ENCODE data around the gene FA2H.
"Not testable (repeated sequence)": the region's sequence is repeated elsewhere in the genome, so short reads cannot be mapped to it uniquely, and the experiment has no call there.

The FA2H gene

GRCh38 chr16:74774223-74775139 is at the start of gene FA2H:
Gene FA2H, minus strand, starts transcription at chr16:74774820. Its CDS starts 65 bp downstream, at chr16:74774755.
- peak within 1 kb of the TSS; percentile 47 for H3K4me3 Mint-ChIP-seq
- H3K4me1 Mint-ChIP-seq (ENCODE audit: low read depth): peaks cover 12% of the 10 kb centered on the region
- H3K27me3 Mint-ChIP-seq: peaks cover 43% of the 10 kb centered on the region
- peak; percentile 74 for DNase-seq
- no peaks in the 10 kb centered on the region for H3K36me3 Mint-ChIP-seq (ENCODE audit: low read depth)
- no peak within 1 kb of the TSS for H3K27ac Mint-ChIP-seq
- no peaks in the 10 kb centered on the region for H3K9me3 Mint-ChIP-seq

GRCh38 chr16:74817851-74818250 is 43.2 kb upstream of the FA2H start:
- Mint-ChIP-seq H3K4me3 (no peak overlapping the region), H3K27ac (peak overlapping the region; percentile 1)

GRCh38 chr16:74813109-74813641 is 38.6 kb upstream of the FA2H start:
- Mint-ChIP-seq H3K4me3 (no peak overlapping the region), H3K4me1 (ENCODE audit: low read depth) (peaks cover 3% of the 10 kb centered on the region), H3K9me3 (no peaks in the 10 kb centered on the region), H3K36me3 (ENCODE audit: low read depth) (no peaks in the 10 kb centered on the region), H3K27ac (no peak overlapping the region), H3K27me3 (no peaks in the 10 kb centered on the region)
- peak; percentile 85 for DNase-seq

More at GRCh38 chr16:74817851-74818250, 43.2 kb upstream of the FA2H start:
- DNase-seq: no peak
- H3K36me3 Mint-ChIP-seq (ENCODE audit: low read depth): no peaks in the 10 kb centered on the region
- no peaks in the 10 kb centered on the region for H3K9me3 Mint-ChIP-seq
- H3K27me3 Mint-ChIP-seq: peaks cover 4% of the 10 kb centered on the region
- H3K4me1 Mint-ChIP-seq (ENCODE audit: low read depth): peaks cover 3% of the 10 kb centered on the region

- no peak overlapping the region for H3K4me3 Mint-ChIP-seq
- DNase-seq: no peak
- no peak overlapping the region for H3K27ac Mint-ChIP-seq
- H3K9me3 Mint-ChIP-seq: no peaks in the 10 kb centered on the region
- no peaks in the 10 kb centered on the region for H3K36me3 Mint-ChIP-seq (ENCODE audit: low read depth)
- H3K4me1 Mint-ChIP-seq (ENCODE audit: low read depth): peaks cover 3% of the 10 kb centered on the region
- no peaks in the 10 kb centered on the region for H3K27me3 Mint-ChIP-seq
Measured at GRCh38 chr16:74811911-74812310, 37.3 kb upstream of the FA2H start.

GRCh38 chr16:74811216-74811615 is 36.6 kb upstream of the FA2H start:
- H3K27ac Mint-ChIP-seq; H3K4me3 Mint-ChIP-seq; H3K27me3 Mint-ChIP-seq; H3K36me3 Mint-ChIP-seq (ENCODE audit: low read depth); H3K4me1 Mint-ChIP-seq (ENCODE audit: low read depth); DNase-seq; H3K9me3 Mint-ChIP-seq: not testable (repeated sequence)

GRCh38 chr16:74807052-74807646 is 32.5 kb upstream of the FA2H start:
- Mint-ChIP-seq H3K9me3 (peaks cover 3% of the 10 kb centered on the region), H3K27ac (no peak overlapping the region), H3K4me3 (no peak overlapping the region), H3K4me1 (ENCODE audit: low read depth) (no peaks in the 10 kb centered on the region), H3K27me3 (peaks cover 8% of the 10 kb centered on the region), H3K36me3 (ENCODE audit: low read depth) (no peaks in the 10 kb centered on the region)
- DNase-seq: no peak

GRCh38 chr16:74800216-74800871 is 25.7 kb upstream of the FA2H start:
- no peak for DNase-seq
- Mint-ChIP-seq H3K9me3 (peaks cover 5% of the 10 kb centered on the region), H3K4me1 (ENCODE audit: low read depth) (no peaks in the 10 kb centered on the region), H3K27ac (no peak overlapping the region), H3K36me3 (ENCODE audit: low read depth) (no peaks in the 10 kb centered on the region), H3K27me3 (peaks cover 47% of the 10 kb centered on the region), H3K4me3 (no peak overlapping the region)

GRCh38 chr16:74797414-74797813 is 22.8 kb upstream of the FA2H start:
- no peaks in the 10 kb centered on the region for H3K36me3 Mint-ChIP-seq (ENCODE audit: low read depth)
- peaks cover 2% of the 10 kb centered on the region for H3K9me3 Mint-ChIP-seq
- peaks cover 47% of the 10 kb centered on the region for H3K27me3 Mint-ChIP-seq
- DNase-seq: no peak
- no peak overlapping the region for H3K4me3 Mint-ChIP-seq
- H3K27ac Mint-ChIP-seq: no peak overlapping the region
- H3K4me1 Mint-ChIP-seq (ENCODE audit: low read depth): no peaks in the 10 kb centered on the region

- no peaks in the 10 kb centered on the region for H3K4me1 Mint-ChIP-seq (ENCODE audit: low read depth)
- no peaks in the 10 kb centered on the region for H3K36me3 Mint-ChIP-seq (ENCODE audit: low read depth)
- no peak overlapping the region for H3K27ac Mint-ChIP-seq
- peaks cover 8% of the 10 kb centered on the region for H3K9me3 Mint-ChIP-seq
- H3K27me3 Mint-ChIP-seq: peaks cover 31% of the 10 kb centered on the region
- DNase-seq: no peak
- no peak overlapping the region for H3K4me3 Mint-ChIP-seq
Measured at GRCh38 chr16:74795104-74795503, 20.5 kb upstream of the FA2H start.

GRCh38 chr16:74794668-74795067 is 20.0 kb upstream of the FA2H start:
- no peaks in the 10 kb centered on the region for H3K4me1 Mint-ChIP-seq (ENCODE audit: low read depth)
- no peak overlapping the region for H3K4me3 Mint-ChIP-seq
- H3K27ac Mint-ChIP-seq: no peak overlapping the region
- DNase-seq: no peak
- peaks cover 30% of the 10 kb centered on the region for H3K27me3 Mint-ChIP-seq
- H3K36me3 Mint-ChIP-seq (ENCODE audit: low read depth): no peaks in the 10 kb centered on the region
- peaks cover 8% of the 10 kb centered on the region for H3K9me3 Mint-ChIP-seq

GRCh38 chr16:74793571-74793970 is 19.0 kb upstream of the FA2H start:
- DNase-seq: no peak
- Mint-ChIP-seq H3K4me3 (no peak overlapping the region), H3K4me1 (ENCODE audit: low read depth) (no peaks in the 10 kb centered on the region), H3K27me3 (peaks cover 31% of the 10 kb centered on the region), H3K36me3 (ENCODE audit: low read depth) (no peaks in the 10 kb centered on the region), H3K9me3 (peaks cover 8% of the 10 kb centered on the region), H3K27ac (no peak overlapping the region)

GRCh38 chr16:74792225-74792624 is 17.6 kb upstream of the FA2H start:
- H3K9me3 Mint-ChIP-seq: peaks cover 6% of the 10 kb centered on the region
- no peak overlapping the region for H3K4me3 Mint-ChIP-seq
- DNase-seq: no peak
- H3K36me3 Mint-ChIP-seq (ENCODE audit: low read depth): no peaks in the 10 kb centered on the region
- peaks cover 30% of the 10 kb centered on the region for H3K27me3 Mint-ChIP-seq
- no peak overlapping the region for H3K27ac Mint-ChIP-seq
- no peaks in the 10 kb centered on the region for H3K4me1 Mint-ChIP-seq (ENCODE audit: low read depth)

GRCh38 chr16:74791749-74792148 is 17.1 kb upstream of the FA2H start:
- not testable (repeated sequence) for H3K9me3 Mint-ChIP-seq; H3K36me3 Mint-ChIP-seq (ENCODE audit: low read depth); H3K4me1 Mint-ChIP-seq (ENCODE audit: low read depth); H3K27ac Mint-ChIP-seq; H3K4me3 Mint-ChIP-seq; DNase-seq
- peaks cover 27% of the 10 kb centered on the region for H3K27me3 Mint-ChIP-seq

GRCh38 chr16:74788108-74788507 is 13.5 kb upstream of the FA2H start:
- DNase-seq: no peak
- Mint-ChIP-seq H3K27me3 (peaks cover 12% of the 10 kb centered on the region), H3K27ac (no peak overlapping the region), H3K4me3 (no peak overlapping the region), H3K36me3 (ENCODE audit: low read depth) (no peaks in the 10 kb centered on the region), H3K9me3 (peaks cover 6% of the 10 kb centered on the region), H3K4me1 (ENCODE audit: low read depth) (no peaks in the 10 kb centered on the region)

All from activated T-cell treated with anti-CD3 and anti-CD28 coated beads, Interleukin-2, amount 50 U/mL, for 24 hours (primary cell).